ENCODE results near the gene PNPLA6. TPM values are rescaled to one million over a fixed set of nuclear protein-coding genes. Genes with fewer than 3 reads are reported as not detected.

PNPLA6 gene
- total and polyA plus RNA-seq, 9 of the 15 experiments (the other 6 are each of a cell fraction or from before 2014, with no cell fraction given): 0.07 to 30.2 (median 8.3) TPM

GRCh38 chr19:7494416-7495098 is 41.0 kb upstream of the PNPLA6 start (continued):
- peak; percentile 92 for TF ChIP-seq HBP1 (CRISPR knock-in tag; IDR thresholded peaks at IDR 0.05)
- TF ChIP-seq ZNF239 (CRISPR knock-in tag; IDR thresholded peaks at IDR 0.05): no peak
- TF ChIP-seq TRIM25 (IDR thresholded peaks at IDR 0.05; ENCODE audit: borderline replicate concordance): peak; percentile 84; the same call in 1 of the 2 replicates
- peak; percentile 65 for TF ChIP-seq PHB2 (IDR thresholded peaks at IDR 0.05; ENCODE audit: low read depth)
- TF ChIP-seq CXXC5 (CRISPR knock-in tag; IDR thresholded peaks at IDR 0.05): peak; percentile 46; the same call in 1 of the 2 replicates
- TF ChIP-seq BHLHE40 (IDR thresholded peaks at IDR 0.05; ENCODE audit: low read length): peak; percentile 51
- TF ChIP-seq MAFG (tag; conservative IDR thresholded peaks at IDR 0.05): 0 out of 2 replicates have a peak, but pooled peaks have one; percentile 30
- TF ChIP-seq FOXA3 (CRISPR knock-in tag; conservative IDR thresholded peaks at IDR 0.05 in 1 of 2, IDR thresholded peaks at IDR 0.05 in 1 of 2): no peak
- no peak for TF ChIP-seq IRF1 (CRISPR knock-in tag; IDR thresholded peaks at IDR 0.05; ENCODE audit: borderline replicate concordance)
- TF ChIP-seq TCF3 (CRISPR knock-in tag; IDR thresholded peaks at IDR 0.05): peak; percentile 42; the same call in 1 of the 2 replicates
- peak; percentile 90 for TF ChIP-seq HDGF (IDR thresholded peaks at IDR 0.05)
- TF ChIP-seq CTCFL (IDR thresholded peaks at IDR 0.05; ENCODE audit: borderline replicate concordance, insufficient read depth, low read depth, low read length, poor library complexity, severe bottlenecking): no peak
- TF ChIP-seq ZBTB33 (CRISPR knock-in tag; IDR thresholded peaks at IDR 0.05): peak; percentile 53; the same call in 1 of the 2 replicates
- TF ChIP-seq POLR3G (IDR thresholded peaks at IDR 0.05; ENCODE audit: extremely low read depth, insufficient read length, insufficient replicate concordance): no peak
- TF ChIP-seq ZNF445 (CRISPR knock-in tag; IDR thresholded peaks at IDR 0.05; ENCODE audit: low read depth): no peak
- peak; percentile 38 for TF ChIP-seq ZNF280A (IDR thresholded peaks at IDR 0.05; ENCODE audit: low read depth, partially characterized antibody)
- TF ChIP-seq RBM25 (IDR thresholded peaks at IDR 0.05; ENCODE audit: low read depth, low read length, severe bottlenecking): no peak
